ENCODE measurements around the gene PADI2. TPM values are rescaled to one million over a fixed set of nuclear protein-coding genes. Genes with fewer than 3 reads are reported as not detected.

Gene PADI2
- polyA plus RNA-seq, 1 experiment = not detected

DNA sequence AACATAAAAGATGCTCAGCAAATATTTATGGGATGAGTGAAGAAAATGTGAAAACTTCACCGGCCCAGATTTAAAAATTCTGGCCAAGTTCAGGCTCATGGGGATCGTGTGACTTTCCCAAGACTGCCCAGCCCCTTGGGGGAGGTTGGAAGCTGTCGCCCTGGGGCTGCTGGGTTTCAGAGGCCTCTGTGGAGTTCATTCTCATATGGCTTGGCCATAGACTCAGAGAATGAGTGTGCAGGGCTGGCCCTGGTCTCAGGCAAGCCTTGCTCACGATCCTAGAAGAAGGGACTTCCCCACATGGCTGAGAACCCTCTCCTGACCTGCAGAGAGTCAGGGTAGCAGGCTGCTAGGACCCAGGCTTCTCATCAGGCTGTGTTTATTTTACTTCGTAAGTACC is 24.6 kb downstream of the PADI2 start:
- Histone ChIP-seq H3K9me3 (ENCODE audit: control insufficient read depth, insufficient read depth, low read length) (peaks cover 9% of the 10 kb centered on the region; the same call in 1 of the 2 replicates), H3K27me3 (ENCODE audit: control insufficient read depth, insufficient read depth, low read length) (peaks cover 34% of the 10 kb centered on the region), H3K4me3 (ENCODE audit: low read depth, low read length) (no peak overlapping the region), H3K27ac (ENCODE audit: low read depth, low read length) (no peak overlapping the region)
- ChIA-PET CTCF (no interaction called here), POLR2A (no interaction called here)
- TF ChIP-seq, protein P1, sequence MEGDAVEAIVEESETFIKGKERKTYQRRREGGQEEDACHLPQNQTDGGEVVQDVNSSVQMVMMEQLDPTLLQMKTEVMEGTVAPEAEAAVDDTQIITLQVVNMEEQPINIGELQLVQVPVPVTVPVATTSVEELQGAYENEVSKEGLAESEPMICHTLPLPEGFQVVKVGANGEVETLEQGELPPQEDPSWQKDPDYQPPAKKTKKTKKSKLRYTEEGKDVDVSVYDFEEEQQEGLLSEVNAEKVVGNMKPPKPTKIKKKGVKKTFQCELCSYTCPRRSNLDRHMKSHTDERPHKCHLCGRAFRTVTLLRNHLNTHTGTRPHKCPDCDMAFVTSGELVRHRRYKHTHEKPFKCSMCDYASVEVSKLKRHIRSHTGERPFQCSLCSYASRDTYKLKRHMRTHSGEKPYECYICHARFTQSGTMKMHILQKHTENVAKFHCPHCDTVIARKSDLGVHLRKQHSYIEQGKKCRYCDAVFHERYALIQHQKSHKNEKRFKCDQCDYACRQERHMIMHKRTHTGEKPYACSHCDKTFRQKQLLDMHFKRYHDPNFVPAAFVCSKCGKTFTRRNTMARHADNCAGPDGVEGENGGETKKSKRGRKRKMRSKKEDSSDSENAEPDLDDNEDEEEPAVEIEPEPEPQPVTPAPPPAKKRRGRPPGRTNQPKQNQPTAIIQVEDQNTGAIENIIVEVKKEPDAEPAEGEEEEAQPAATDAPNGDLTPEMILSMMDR (IDR thresholded peaks at IDR 0.05; ENCODE audit: low read depth, low read length) = no peak
- no peak for DNase-seq (ENCODE audit: low read depth, low spot score)

DNA sequence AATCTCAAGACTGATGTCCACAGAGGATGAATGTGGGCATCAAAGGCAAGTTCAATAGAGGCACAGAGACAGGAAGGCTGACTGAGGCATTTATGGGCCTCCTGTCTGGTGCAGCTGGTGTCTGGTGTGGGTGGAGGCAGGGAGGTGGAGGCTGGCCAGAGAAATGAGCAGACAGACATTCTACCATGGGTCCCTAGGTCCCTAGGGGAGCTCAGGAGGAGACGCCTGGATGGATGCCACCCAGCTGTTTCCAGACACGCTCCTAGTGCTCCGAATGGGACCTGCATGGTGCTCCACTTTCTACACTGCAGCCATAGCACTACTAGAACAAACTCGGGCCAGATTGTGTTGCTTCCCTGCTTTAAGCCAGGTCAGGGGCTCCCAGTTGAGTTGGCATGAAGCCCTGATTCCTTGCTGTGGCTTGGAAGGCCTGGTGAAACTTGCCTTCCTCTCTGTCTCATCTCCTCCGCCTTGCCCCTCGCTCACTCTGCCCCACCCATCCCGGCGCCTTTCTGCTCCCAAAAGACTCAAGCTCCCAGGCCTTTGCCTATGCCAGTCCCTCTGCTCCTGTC is 25.3 kb downstream of the PADI2 start:
- peaks cover 9% of the 10 kb centered on the region; the same call in 1 of the 2 replicates for H3K9me3 ChIP-seq (ENCODE audit: control insufficient read depth, insufficient read depth, low read length)
- no peak overlapping the region for H3K27ac ChIP-seq (ENCODE audit: low read depth, low read length)
- no peak overlapping the region for H3K4me3 ChIP-seq (ENCODE audit: low read depth, low read length)
- ChIA-PET CTCF (no interaction called here), POLR2A (no interaction called here)
- no peak for DNase-seq (ENCODE audit: low read depth, low spot score)
- TF ChIP-seq, protein P1 (IDR thresholded peaks at IDR 0.05; ENCODE audit: low read depth, low read length) = no peak
- H3K27me3 ChIP-seq (ENCODE audit: control insufficient read depth, insufficient read depth, low read length) = peaks cover 32% of the 10 kb centered on the region

DNA sequence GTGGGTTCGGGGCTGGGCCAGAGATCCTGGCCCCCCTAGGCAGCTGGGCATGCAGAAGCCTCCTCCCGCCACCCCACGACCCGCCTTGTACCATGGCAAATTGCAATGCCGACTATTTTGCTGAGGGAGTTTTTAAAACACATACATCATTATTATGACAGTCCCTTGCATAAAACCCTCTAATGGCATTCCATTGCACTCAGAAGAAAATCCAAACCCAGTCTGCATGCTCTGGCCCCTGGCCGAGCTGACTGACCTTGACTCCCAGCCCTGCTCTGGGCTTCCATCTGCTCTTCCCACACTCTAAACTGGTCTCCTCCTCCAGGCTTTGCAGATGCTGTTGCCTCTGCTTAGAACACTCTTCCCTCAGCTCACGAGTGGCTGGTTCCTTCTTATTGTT is 28.0 kb downstream of the PADI2 start:
- CTCF ChIA-PET = no interaction called here
- Histone ChIP-seq H3K9me3 (ENCODE audit: control insufficient read depth, insufficient read depth, low read length) (peaks cover 9% of the 10 kb centered on the region; the same call in 1 of the 2 replicates), H3K4me3 (ENCODE audit: low read depth, low read length) (no peak overlapping the region), H3K27me3 (ENCODE audit: control insufficient read depth, insufficient read depth, low read length) (peaks cover 22% of the 10 kb centered on the region), H3K27ac (ENCODE audit: low read depth, low read length) (no peak overlapping the region)
- TF ChIP-seq, protein P1 (IDR thresholded peaks at IDR 0.05; ENCODE audit: low read depth, low read length) = no peak
- POLR2A ChIA-PET = no interaction called here
- no peak for DNase-seq (ENCODE audit: low read depth, low spot score)

DNA sequence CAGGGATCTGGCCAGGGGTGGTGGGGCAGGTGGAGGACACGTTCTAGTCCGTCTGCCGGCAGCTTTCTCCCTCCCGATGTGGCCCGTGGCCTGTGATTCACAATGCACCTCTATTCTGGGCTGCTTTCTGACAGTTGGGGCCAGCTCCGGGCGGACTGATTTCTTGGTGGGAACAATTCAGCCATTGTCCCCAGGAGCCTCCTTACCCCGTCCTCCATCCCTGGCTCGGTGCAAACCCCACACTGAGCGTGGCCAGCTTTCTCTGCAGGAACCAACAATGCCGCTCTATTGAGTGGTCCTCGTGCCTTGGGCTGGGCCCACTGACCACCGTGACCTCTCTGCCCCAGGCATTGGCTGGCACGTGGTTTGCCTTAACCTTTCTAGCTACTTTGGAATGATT is 29.7 kb downstream of the PADI2 start:
- TF ChIP-seq, protein P1 (IDR thresholded peaks at IDR 0.05; ENCODE audit: low read depth, low read length) = no peak
- DNase-seq (ENCODE audit: low read depth, low spot score) = no peak
- CTCF ChIA-PET = no interaction called here
- Histone ChIP-seq H3K9me3 (ENCODE audit: control insufficient read depth, insufficient read depth, low read length) (peaks cover 9% of the 10 kb centered on the region; the same call in 1 of the 2 replicates), H3K4me3 (ENCODE audit: low read depth, low read length) (no peak overlapping the region), H3K27me3 (ENCODE audit: control insufficient read depth, insufficient read depth, low read length) (peaks cover 28% of the 10 kb centered on the region), H3K27ac (ENCODE audit: low read depth, low read length) (no peak overlapping the region)
- POLR2A ChIA-PET = no interaction called here

DNA sequence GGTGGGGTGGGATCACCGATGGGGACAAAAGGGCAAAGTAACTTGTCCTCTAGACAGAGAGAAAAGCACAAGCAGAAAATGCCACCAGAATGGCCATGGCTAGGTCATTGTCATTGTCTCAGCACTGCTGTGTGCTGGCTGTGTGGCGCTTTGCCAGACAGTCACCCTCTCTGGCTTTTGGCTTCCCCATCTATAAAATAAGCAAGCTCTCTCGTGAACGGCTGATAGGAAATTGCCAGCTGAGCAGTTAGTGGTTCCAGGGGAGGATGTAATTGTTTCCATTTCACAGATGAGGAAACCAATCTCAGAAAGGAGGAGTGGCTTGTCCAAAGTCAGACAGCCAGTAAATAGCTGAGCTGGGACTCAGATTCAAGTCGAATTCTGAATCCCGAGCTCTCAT is 32.5 kb downstream of the PADI2 start:
- ChIA-PET CTCF (no interaction called here), POLR2A (no interaction called here)
- Histone ChIP-seq H3K9me3 (ENCODE audit: control insufficient read depth, insufficient read depth, low read length) (peaks cover 1% of the 10 kb centered on the region; the same call in 1 of the 2 replicates), H3K4me3 (ENCODE audit: low read depth, low read length) (no peak overlapping the region), H3K27ac (ENCODE audit: low read depth, low read length) (no peak overlapping the region), H3K27me3 (ENCODE audit: control insufficient read depth, insufficient read depth, low read length) (peaks cover 27% of the 10 kb centered on the region)
- TF ChIP-seq, protein P1 (IDR thresholded peaks at IDR 0.05; ENCODE audit: low read depth, low read length) = no peak
- no peak for DNase-seq (ENCODE audit: low read depth, low spot score)
